Mesenchymal stem cell (in vitro differentiated cells and primary cell): ENCODE measurements around the gene MYO9A.
"Not testable (repeated sequence)": the region's sequence is repeated elsewhere in the genome, so short reads cannot be mapped to it uniquely, and the experiment has no call there.

Experiments used
- DNase-seq: peaks from one replicate; pipeline ENCODE4 v3.0.0-alpha.2; 2013
- H2AFZ ChIP-seq: one replicate; pipeline ENCODE4 v1.6.1; 2013; ENCODE audit warnings: low read depth, mild to moderate bottlenecking, control low read depth, inconsistent platforms, low read length, moderate library complexity
- H2AK5ac ChIP-seq: 2 replicates; pipeline ENCODE4 v1.6.1; 2013; ENCODE audit warnings: low read length, moderate library complexity, mild to moderate bottlenecking, inconsistent platforms; ENCODE audit not compliant: severe bottlenecking
- H2BK120ac ChIP-seq: one replicate; pipeline ENCODE4 v1.6.1; 2013; ENCODE audit warnings: low read depth, mild to moderate bottlenecking, inconsistent platforms, low read length, moderate library complexity
- H2BK12ac ChIP-seq, 2 experiments: one replicate each; pipeline ENCODE4 v1.6.1; 2013; ENCODE audit warnings: inconsistent platforms in 2 of 2, low read length in 2 of 2, mild to moderate bottlenecking in 2 of 2, moderate library complexity in 2 of 2, control low read depth in 1 of 2
- H2BK15ac ChIP-seq: one replicate; pipeline ENCODE4 v1.6.1; 2013; ENCODE audit warnings: mild to moderate bottlenecking, low read depth, inconsistent platforms; ENCODE audit not compliant: poor library complexity, severe bottlenecking
- H2BK5ac ChIP-seq: 2 replicates; pipeline ENCODE4 v1.6.1; 2013; ENCODE audit warnings: low read depth, mild to moderate bottlenecking, low read length, control low read depth, inconsistent platforms; ENCODE audit not compliant: poor library complexity, severe bottlenecking
- H3K14ac ChIP-seq, 2 experiments: one replicate each; pipeline ENCODE4 v1.6.1; 2013; ENCODE audit warnings: inconsistent platforms in 2 of 2, low read length in 2 of 2, control low read depth in 1 of 2, mild to moderate bottlenecking in 1 of 2, moderate library complexity in 1 of 2
- H3K18ac ChIP-seq, 2 experiments: one replicate each; pipeline ENCODE4 v1.6.1; 2013; ENCODE audit warnings: inconsistent platforms in 2 of 2, low read length in 2 of 2, control low read depth in 1 of 2, low read depth in 1 of 2, mild to moderate bottlenecking in 1 of 2
- H3K23ac ChIP-seq, 2 experiments: one replicate each; pipeline ENCODE4 v1.6.1; 2013; ENCODE audit warnings: inconsistent platforms in 2 of 2, low read length in 2 of 2, mild to moderate bottlenecking in 2 of 2, moderate library complexity in 2 of 2, control low read depth in 1 of 2
- H3K27ac ChIP-seq: 2 replicates; pipeline ENCODE4 v1.5.1; 2013; ENCODE audit warnings: mild to moderate bottlenecking, moderate library complexity, low read length, control low read depth, inconsistent platforms; ENCODE audit not compliant: poor library complexity, severe bottlenecking
- H3K27me3 ChIP-seq, 2 experiments: 2 replicates each; pipeline versions ENCODE4 v1.6.1 to v1.7.0; 2013; ENCODE audit warnings: low read length in 2 of 2, mild to moderate bottlenecking in 2 of 2, moderate library complexity in 2 of 2, control low read depth in 1 of 2, inconsistent platforms in 1 of 2; ENCODE audit not compliant: control insufficient read depth in 1 of 2, insufficient read depth in 1 of 2
- H3K36me3 ChIP-seq, 2 experiments: 2 replicates each; pipeline versions ENCODE4 v1.6.1 to v1.7.0; 2013; ENCODE audit warnings: low read length in 2 of 2, control low read depth in 1 of 2, inconsistent platforms in 1 of 2, low read depth in 1 of 2, mild to moderate bottlenecking in 1 of 2; ENCODE audit not compliant: insufficient read depth in 2 of 2, control insufficient read depth in 1 of 2
- H3K4ac ChIP-seq, 2 experiments: one replicate each; pipeline ENCODE4 v1.6.1; 2013; ENCODE audit warnings: inconsistent platforms in 2 of 2, low read length in 2 of 2, mild to moderate bottlenecking in 2 of 2, moderate library complexity in 2 of 2, control low read depth in 1 of 2, low read depth in 1 of 2
- H3K4me1 ChIP-seq: 2 replicates; pipeline ENCODE4 v1.6.1; 2013; ENCODE audit warnings: low read depth, low read length, control low read depth; ENCODE audit not compliant: control insufficient read depth, insufficient read depth
- H3K4me2 ChIP-seq: 2 replicates; pipeline ENCODE4 v1.6.1; 2013; ENCODE audit warnings: low read length, mild to moderate bottlenecking, inconsistent platforms; ENCODE audit not compliant: poor library complexity, severe bottlenecking
- H3K4me3 ChIP-seq, 2 experiments: 2 replicates each; pipeline versions ENCODE4 v1.5.1 to v1.7.0; 2013; ENCODE audit warnings: low read length in 2 of 2, mild to moderate bottlenecking in 2 of 2, control low read depth in 1 of 2, low read depth in 1 of 2; ENCODE audit not compliant: insufficient read depth in 1 of 2
- H3K79me1 ChIP-seq: replicated peaks from 2 replicates; pipeline ENCODE4 v1.6.1; 2013; ENCODE audit warnings: mild to moderate bottlenecking, control low read depth, low read length, inconsistent platforms; ENCODE audit not compliant: poor library complexity, severe bottlenecking
- H3K9ac ChIP-seq: 2 replicates; pipeline ENCODE4 v1.7.0; 2013; ENCODE audit warnings: mild to moderate bottlenecking, low read length, moderate library complexity
- H3K9me3 ChIP-seq: 2 replicates; pipeline ENCODE4 v1.7.0; 2013; ENCODE audit warnings: mild to moderate bottlenecking, low read length; ENCODE audit not compliant: control insufficient read depth
- H4K8ac ChIP-seq: one replicate; pipeline ENCODE4 v1.6.1; 2013; ENCODE audit warnings: inconsistent platforms, mild to moderate bottlenecking, low read length, moderate library complexity
- H4K91ac ChIP-seq: one replicate; pipeline ENCODE4 v1.6.1; 2013; ENCODE audit warnings: mild to moderate bottlenecking, low read length, inconsistent platforms
- WGBS: methylation state at CpG from one replicate; pipeline ENCODE4 v1.1.7; 2013; ENCODE audit warnings: mixed read lengths; 5-methylcytosine and 5-hydroxymethylcytosine counted together

MYO9A gene

GRCh38 chr15:72110355-72110754 is 7.6 kb downstream of the MYO9A start:
- Histone ChIP-seq H3K23ac (no peak overlapping the region), H3K18ac (no peak overlapping the region), H3K9me3 (no peaks in the 10 kb centered on the region), H3K27me3 (no peaks in the 10 kb centered on the region), H2BK120ac (no peak overlapping the region), H4K8ac (no peak overlapping the region), H3K4ac (no peak overlapping the region), H2BK12ac (no peak overlapping the region), H3K9ac (no peak overlapping the region), H3K4me2 (no peak overlapping the region), H3K27ac (no peak overlapping the region), H3K4me1 (peaks cover 3% of the 10 kb centered on the region), H4K91ac (no peak overlapping the region), H3K79me1 (peaks cover 11% of the 10 kb centered on the region), H3K4me3 (no peak overlapping the region), H2AFZ (no peak overlapping the region), H2BK15ac (no peak overlapping the region), H2BK5ac (no peak overlapping the region), H3K14ac (no peak overlapping the region), H3K36me3 (no peaks in the 10 kb centered on the region), H2AK5ac (no peak overlapping the region)
- 98% methylated on average over 3 of the region's 3 CpGs for WGBS
- no peak for DNase-seq

DNA sequence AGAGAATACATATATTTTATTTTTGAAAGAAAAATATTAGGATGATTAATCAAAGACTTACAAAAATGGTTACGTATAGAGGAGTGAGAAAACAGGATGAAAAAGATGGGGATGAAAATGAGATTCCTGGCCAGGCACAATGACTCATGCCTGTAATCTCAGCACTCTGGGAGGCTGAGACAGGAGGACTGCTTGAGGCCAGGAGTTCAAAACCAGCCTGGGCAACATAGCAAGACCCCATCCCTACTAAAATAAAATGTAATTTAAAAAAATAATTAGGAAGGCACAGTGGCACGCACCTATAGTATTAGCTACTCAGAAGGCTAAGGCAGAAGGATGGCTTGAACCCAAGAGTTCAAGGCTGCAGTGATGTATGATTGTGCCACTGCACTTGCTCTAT is 11.9 kb downstream of the MYO9A start:
- H3K27ac ChIP-seq, result no peak overlapping the region
- H2AK5ac ChIP-seq, result no peak overlapping the region
- H2BK12ac ChIP-seq, result no peak overlapping the region
- no peak overlapping the region for H3K4ac ChIP-seq
- H3K4me2 ChIP-seq, result no peak overlapping the region
- H4K8ac ChIP-seq, result no peak overlapping the region
- H3K23ac ChIP-seq, result no peak overlapping the region
- H2BK120ac ChIP-seq, result no peak overlapping the region
- H2BK15ac ChIP-seq, result no peak overlapping the region
- H3K4me1 ChIP-seq, result peaks cover 6% of the 10 kb centered on the region
- H3K9ac ChIP-seq, result no peak overlapping the region
- H3K27me3 ChIP-seq, result no peaks in the 10 kb centered on the region
- H3K18ac ChIP-seq, result no peak overlapping the region
- no peak overlapping the region for H3K14ac ChIP-seq
- no peak overlapping the region for H3K4me3 ChIP-seq
- no peak for DNase-seq
- H2BK5ac ChIP-seq, result no peak overlapping the region
- H3K36me3 ChIP-seq, result no peaks in the 10 kb centered on the region
- no peak overlapping the region for H4K91ac ChIP-seq
- no peak overlapping the region for H2AFZ ChIP-seq
- peaks cover 7% of the 10 kb centered on the region for H3K79me1 ChIP-seq
- WGBS, result 100% methylated on average over 2 of the region's 2 CpGs
- H3K9me3 ChIP-seq, result no peaks in the 10 kb centered on the region

DNA sequence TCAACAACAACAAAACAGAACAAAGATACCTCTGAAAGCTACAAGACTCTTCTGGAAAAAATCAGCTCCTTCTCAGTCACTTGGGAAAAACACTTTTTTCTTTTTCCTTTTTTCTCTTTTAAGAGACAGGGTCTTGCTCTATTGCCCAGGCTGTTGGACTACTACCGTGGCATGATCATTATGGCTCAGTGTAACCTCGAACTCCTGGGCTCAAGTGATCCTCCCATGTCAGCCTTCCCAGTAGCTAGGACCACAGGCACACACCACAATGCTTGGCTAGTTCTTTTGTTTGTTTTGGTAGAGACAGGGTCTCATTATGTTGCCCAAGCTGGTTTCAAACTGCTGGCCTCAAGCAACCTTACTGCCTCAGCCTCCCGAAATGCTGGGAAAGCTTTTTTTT is 12.8 kb downstream of the MYO9A start:
- 98% methylated on average over 3 of the region's 3 CpGs for WGBS
- Histone ChIP-seq H3K27ac (no peak overlapping the region), H3K14ac (no peak overlapping the region), H2AK5ac (no peak overlapping the region), H3K18ac (no peak overlapping the region), H2AFZ (no peak overlapping the region), H3K4me1 (peaks cover 6% of the 10 kb centered on the region), H4K8ac (no peak overlapping the region), H4K91ac (no peak overlapping the region), H3K27me3 (no peaks in the 10 kb centered on the region), H3K4me3 (no peak overlapping the region), H2BK15ac (no peak overlapping the region), H2BK120ac (no peak overlapping the region), H3K23ac (no peak overlapping the region), H3K4ac (no peak overlapping the region), H2BK5ac (no peak overlapping the region), H2BK12ac (no peak overlapping the region), H3K9ac (no peak overlapping the region), H3K79me1 (peaks cover 7% of the 10 kb centered on the region), H3K4me2 (no peak overlapping the region), H3K9me3 (no peaks in the 10 kb centered on the region), H3K36me3 (no peaks in the 10 kb centered on the region)
- DNase-seq, result no peak

GRCh38 chr15:72100551-72100950 is 17.4 kb downstream of the MYO9A start:
- H3K14ac ChIP-seq, H4K8ac ChIP-seq, H2AK5ac ChIP-seq, H2BK5ac ChIP-seq, H3K4me3 ChIP-seq, H3K18ac ChIP-seq, H3K36me3 ChIP-seq, H2BK12ac ChIP-seq, H3K4ac ChIP-seq, H2AFZ ChIP-seq, H2BK120ac ChIP-seq, H3K27ac ChIP-seq, H3K27me3 ChIP-seq, H3K4me1 ChIP-seq, H2BK15ac ChIP-seq, H3K4me2 ChIP-seq, H3K9me3 ChIP-seq, H3K79me1 ChIP-seq, H3K9ac ChIP-seq, H3K23ac ChIP-seq, DNase-seq, H4K91ac ChIP-seq: not testable (repeated sequence)
- no CpG with 5 or more reads among the region's 33 CpGs for WGBS
